GM18499 (cell line): ENCODE results near the gene ASPG.

ENCODE experiments used
- ATAC-seq: cut with Tn5 transposase; IDR thresholded peaks from one replicate; pipeline ENCODE4 v1.9.1; 2021; ENCODE audit warnings: moderate number of reproducible peaks; ENCODE audit not compliant: insufficient read depth, unreplicated experiment

The ASPG gene

GRCh38 chr14:104103061-104103445 is 17.6 kb downstream of the ASPG start:
- ATAC-seq = no peak

GRCh38 chr14:104103446-104104075 is 18.1 kb downstream of the ASPG start:
- ATAC-seq = no peak

GRCh38 chr14:104104076-104104901 is 18.8 kb downstream of the ASPG start:
- ATAC-seq = no peak

- ATAC-seq = no peak
Measured at GRCh38 chr14:104105071-104105821, 19.7 kb downstream of the ASPG start.

DNA sequence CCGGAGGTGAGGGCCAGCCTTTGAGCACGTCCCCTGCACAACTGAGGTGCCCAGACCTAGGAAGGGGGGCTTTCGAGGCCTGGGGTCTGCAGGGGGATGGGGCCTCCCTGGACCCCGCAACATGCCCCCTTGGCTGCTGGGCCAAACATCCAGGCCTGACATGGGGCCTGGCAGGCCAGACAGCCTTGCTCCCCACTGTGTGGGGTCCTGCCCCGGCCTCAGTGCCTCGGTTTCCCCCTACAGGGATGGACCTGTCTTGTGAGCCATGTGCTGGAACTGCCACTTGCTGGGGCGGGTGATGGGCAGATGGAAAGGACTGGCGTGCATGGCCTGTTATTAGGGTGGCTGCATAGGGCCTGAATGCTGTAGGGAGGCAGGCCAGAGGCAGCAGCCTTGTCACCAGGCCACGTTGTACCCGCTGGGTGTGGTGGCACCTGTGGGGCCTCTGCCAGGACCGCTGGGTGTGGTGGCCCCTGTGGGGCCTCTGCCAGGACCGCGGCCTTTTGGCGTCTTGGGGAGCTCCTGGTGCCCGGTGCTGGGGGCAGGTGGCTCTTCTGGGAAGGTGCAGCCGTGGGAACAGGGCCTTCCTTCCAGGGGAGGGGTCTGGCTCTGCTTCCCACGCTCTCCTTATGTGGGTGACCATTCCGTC is 20.4 kb downstream of the ASPG start:
- ATAC-seq = no peak

DNA sequence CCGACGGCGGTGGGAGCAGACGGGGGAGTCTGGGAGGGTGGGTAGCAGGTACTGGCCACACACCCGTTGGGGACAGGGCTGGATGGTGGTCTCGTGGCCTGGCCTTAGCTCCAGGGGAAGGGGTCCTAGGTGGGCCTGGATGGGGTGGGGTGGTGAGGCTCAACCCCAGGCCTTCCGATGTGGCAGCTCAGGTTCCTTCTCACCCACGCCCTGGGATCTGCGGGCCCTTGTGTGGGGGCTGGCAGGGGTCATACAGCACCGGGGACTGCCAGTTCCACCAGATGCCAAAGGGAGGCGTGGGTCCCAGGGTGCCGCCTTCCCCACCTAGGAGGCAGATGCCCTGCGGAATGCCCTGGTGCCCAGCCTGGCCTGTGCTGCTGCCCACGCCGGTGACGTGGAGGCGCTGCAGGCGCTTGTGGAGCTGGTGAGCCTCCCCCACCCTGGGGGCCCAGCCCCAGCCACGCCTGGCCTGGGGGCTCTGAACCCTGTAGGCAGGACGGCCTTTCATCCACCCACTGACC is 21.0 kb downstream of the ASPG start:
- ATAC-seq = no peak

DNA sequence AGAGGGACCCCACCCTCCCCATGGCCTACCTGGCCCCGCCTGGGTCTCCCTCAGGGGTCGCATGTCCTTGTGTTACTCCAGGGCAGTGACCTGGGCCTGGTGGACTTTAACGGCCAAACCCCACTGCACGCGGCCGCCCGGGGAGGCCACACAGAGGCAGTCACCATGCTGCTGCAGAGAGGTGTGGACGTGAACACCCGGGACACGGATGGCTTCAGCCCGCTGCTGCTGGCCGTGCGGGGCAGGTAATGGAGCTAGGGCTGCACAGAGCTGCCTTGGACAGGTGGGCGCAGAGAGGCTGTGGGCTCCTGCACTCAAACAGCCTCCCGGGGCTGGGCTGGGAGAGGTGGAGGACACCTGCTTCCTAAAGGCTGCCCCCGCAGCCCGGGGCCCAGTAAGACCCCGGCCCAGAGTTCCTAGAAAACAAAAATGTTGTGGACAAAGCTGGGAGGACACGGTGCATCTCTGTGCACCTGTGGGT is 21.6 kb downstream of the ASPG start:
- no peak for ATAC-seq

DNA sequence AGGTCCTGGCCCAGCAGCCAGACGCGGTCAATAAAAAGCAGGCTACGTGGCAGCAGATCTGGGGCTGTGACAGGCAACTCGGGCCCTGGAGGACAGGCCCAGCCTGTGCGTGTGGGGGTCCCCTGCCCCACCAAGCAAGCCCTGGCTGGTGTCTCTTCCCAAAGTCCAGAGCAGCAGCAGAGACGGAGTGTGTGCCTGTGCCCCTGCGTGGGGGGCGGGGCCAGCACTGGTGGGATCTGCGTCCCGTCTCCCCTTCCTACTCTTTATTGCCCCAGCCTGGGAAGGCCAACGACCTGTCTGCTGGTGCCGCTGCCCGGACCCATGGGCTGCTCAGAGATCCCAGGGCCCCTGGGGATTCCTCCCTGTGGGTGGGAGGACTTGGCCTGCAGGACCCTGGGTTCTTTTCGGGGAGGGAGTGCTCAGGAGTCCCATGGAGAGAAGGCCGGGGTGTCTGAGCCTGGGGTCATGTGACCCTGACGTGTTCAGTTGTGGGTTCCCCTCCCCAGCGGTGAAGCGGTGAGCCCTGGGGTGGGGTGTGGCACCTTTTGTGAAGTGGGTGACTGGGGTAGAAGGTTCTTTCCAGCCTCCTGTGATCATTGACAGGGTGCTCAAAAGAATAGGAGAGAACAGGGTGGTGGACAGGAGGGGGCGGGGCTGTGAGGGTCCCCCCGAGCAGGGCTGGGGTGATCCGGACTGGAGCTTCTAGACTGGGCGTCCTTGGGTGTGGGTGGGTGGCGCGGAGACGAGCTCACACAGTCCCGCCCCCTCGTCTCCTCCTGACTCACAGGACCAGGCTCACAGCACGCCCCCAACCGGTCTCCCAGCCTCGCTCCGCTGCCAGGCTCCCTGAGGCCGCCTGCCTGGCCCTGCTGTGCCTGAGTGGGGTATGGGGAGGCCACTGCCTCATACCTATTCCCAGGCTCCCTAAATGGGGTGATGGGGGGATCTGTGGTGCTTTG is 22.4 kb downstream of the ASPG start:
- no peak for ATAC-seq

DNA sequence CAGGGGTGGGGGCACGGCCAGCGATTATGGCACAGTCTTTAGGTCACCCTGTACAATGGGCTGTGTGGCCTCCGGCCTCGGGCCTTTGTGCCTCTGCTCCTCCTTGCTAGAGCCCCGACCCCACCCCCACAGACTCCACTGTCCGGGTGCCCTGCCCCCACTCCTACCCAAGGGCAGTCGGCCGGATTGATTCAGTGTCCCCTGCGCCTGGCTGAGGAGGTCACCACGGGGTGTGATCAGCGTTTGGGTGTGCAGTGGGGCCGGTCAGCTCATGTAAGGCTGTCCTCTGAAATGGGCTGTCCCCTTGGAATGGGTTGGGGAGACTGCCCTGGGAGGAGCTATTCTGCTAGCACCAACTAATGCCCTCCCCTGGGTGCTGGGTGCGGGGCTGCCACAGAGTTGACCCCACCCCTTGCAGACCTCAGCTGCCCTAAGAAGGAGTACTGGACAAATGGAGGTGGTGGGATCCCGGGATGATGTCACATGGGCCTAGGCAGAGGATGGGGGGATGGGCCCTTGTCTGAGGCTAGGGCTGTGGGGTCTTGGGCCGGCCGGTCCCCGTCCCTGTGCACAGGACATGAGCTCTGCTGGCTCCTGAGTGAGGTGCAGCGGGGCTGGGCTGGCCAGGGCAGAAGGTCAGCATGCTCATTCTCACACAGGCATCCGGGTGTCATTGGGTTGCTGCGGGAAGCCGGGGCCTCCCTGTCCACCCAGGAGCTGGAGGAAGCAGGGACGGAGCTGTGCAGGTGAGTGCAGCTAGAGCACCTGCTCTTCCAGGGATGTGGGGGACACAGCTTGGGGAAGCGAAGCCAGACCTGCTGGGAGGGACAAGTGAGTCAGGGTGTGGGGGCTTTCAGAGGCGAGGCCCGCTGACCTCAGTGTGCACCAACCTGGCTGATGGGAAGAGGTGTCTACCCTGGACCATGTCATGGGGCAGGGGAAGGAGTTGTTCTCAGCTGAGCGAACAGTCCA is 23.4 kb downstream of the ASPG start:
- no peak for ATAC-seq

DNA sequence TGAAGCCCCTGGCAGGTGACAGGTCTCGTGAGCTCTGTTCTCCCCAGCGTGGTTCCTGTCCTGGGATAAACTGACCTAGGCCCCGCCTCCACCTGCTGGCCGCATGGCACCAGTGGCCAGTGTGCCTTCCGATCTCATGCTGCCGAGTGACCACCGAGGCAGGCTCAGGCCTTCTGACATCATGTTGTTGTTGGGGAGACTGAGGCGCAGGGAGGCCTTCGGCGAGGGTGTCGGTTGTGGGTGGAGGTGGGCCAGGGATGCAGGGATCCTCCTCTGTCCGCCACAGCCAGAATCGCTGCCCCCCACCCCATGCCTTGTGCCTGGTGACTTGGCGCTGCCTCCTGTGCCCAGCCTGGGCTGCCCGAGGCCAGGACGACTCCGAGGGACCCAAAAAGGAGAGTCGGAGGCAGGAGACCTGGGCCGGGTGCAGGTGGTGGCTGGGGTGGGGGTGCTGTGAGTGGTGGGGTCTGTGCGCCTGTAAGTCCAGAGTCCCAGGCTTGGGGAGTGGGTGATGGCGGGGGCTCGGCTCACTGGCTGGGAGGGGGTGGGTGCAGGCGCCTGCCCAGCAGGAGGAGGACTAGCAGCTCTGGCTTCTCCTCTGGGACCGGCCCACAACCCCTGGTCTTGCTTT is 24.3 kb downstream of the ASPG start:
- no peak for ATAC-seq

- ATAC-seq = no peak
Measured at GRCh38 chr14:104110491-104111209, 25.1 kb downstream of the ASPG start.

- no peak for ATAC-seq
Measured at GRCh38 chr14:104111301-104112112, 26.0 kb downstream of the ASPG start.

DNA sequence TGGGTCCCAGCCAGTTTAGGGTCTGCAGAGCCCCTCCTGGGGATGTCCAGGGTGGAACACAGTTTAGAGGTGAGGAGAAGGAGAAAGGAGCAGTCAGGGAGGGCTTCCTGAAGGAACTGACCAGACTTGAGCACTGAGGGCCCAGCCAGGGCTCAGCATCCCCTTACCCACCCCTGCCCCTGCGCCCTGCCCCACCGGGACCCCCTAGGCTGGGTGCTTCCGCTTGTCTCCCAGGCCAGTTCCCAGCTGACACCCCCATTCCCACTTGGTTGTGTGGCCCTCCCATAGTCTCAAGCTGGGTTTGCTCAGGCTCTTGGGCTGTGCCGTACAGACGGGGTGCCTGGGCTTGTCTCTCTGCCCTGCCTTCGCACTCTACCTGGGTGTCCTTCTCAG is 26.6 kb downstream of the ASPG start:
- ATAC-seq = no peak

- ATAC-seq = no peak
Measured at GRCh38 chr14:104112609-104113571, 27.4 kb downstream of the ASPG start.
